Astrocyte of the spinal cord (primary cell): ENCODE measurements around the gene FAF1.

Experiments used
- DNase-seq: peaks from one replicate; pipeline ENCODE4 v3.0.0; 2011; ENCODE audit warnings: low read depth, low spot score
- H3K4me3 ChIP-seq: 2 replicates; pipeline ENCODE4 v1.5.1; 2011; ENCODE audit warnings: low read depth, mild to moderate bottlenecking, low read length, moderate library complexity
- in situ Hi-C: cut with HindIII; loops from 2 replicates; pipeline ENCODE4 v1.10.0; 2017; ENCODE audit warnings: low sequenced_read_pairs
- TF ChIP-seq, protein P1 (sequence below): IDR thresholded peaks from 2 replicates; pipeline ENCODE4 v1.5.1; 2012; ENCODE audit warnings: low read depth, mild to moderate bottlenecking, low read length, inconsistent platforms

Gene FAF1

GRCh38 chr1:50975436-50975835 lies 15.4 kb upstream of the FAF1 start:
- H3K4me3 ChIP-seq, result no peak overlapping the region
- no peak for DNase-seq
- in situ Hi-C loops, result no loop called here
- TF ChIP-seq, protein P1, sequence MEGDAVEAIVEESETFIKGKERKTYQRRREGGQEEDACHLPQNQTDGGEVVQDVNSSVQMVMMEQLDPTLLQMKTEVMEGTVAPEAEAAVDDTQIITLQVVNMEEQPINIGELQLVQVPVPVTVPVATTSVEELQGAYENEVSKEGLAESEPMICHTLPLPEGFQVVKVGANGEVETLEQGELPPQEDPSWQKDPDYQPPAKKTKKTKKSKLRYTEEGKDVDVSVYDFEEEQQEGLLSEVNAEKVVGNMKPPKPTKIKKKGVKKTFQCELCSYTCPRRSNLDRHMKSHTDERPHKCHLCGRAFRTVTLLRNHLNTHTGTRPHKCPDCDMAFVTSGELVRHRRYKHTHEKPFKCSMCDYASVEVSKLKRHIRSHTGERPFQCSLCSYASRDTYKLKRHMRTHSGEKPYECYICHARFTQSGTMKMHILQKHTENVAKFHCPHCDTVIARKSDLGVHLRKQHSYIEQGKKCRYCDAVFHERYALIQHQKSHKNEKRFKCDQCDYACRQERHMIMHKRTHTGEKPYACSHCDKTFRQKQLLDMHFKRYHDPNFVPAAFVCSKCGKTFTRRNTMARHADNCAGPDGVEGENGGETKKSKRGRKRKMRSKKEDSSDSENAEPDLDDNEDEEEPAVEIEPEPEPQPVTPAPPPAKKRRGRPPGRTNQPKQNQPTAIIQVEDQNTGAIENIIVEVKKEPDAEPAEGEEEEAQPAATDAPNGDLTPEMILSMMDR, result no peak

GRCh38 chr1:50974618-50974935 lies 14.5 kb upstream of the FAF1 start:
- in situ Hi-C loops, result no loop called here
- DNase-seq, result no peak
- no peak overlapping the region for H3K4me3 ChIP-seq
- TF ChIP-seq, protein P1, result no peak

- H3K4me3 ChIP-seq, result no peak overlapping the region
- TF ChIP-seq, protein P1, result no peak
- DNase-seq, result no peak
- in situ Hi-C loops, result no loop called here
Observed at GRCh38 chr1:50973875-50974617, 14.0 kb upstream of the FAF1 start.

DNA sequence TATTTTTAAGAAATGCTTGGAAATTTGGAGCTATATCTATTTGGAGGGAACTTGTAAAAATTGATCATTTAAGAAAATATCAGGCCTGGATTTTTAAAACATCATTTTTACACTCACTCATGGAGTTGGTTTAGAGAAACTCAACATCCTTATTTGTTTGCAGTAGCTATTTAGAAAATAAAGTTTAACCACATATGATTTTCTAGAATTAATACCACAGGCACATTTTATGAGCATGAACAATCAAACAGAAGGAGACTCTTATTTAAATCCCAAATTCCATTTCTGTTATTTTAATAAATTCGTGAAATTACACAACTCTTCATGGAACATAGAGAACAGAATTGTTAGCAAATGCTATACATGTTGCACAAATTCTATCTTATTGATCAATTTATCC lies 13.2 kb upstream of the FAF1 start:
- H3K4me3 ChIP-seq, result no peak overlapping the region
- TF ChIP-seq, protein P1, result no peak
- no peak for DNase-seq
- in situ Hi-C loops, result no loop called here

GRCh38 chr1:50972766-50973165 lies 12.7 kb upstream of the FAF1 start:
- TF ChIP-seq, protein P1, result no peak
- no peak for DNase-seq
- in situ Hi-C loops, result no loop called here
- no peak overlapping the region for H3K4me3 ChIP-seq

DNA sequence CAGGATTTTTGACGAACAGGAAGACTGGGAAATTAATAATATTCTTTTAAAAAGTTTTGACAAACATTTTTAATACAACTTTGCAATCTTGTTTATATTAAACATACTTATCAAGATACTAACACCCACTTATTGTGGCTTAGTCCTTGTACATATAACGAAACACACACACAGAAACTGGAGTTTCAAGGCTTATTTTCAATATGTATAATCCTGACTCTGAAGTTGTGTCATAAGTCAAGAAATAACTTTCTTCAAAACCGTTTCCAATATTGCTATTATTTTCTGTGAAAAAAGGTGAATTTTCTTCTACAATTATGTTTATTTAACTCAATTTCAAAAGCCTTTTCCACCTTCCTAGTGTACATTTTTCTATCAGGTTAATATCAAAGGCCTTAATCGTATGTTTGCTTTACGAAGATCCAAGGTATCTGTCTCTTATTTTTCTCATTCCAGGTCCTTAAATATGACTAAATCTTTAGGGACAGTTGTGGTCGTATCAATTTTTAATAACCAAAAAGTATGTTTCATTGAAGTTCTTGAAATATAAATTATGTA lies 11.8 kb upstream of the FAF1 start:
- DNase-seq, result no peak
- TF ChIP-seq, protein P1, result no peak
- no peak overlapping the region for H3K4me3 ChIP-seq
- in situ Hi-C loops, result no loop called here
